ENCODE data around the gene CDKN2AIP.

The CDKN2AIP gene

DNA sequence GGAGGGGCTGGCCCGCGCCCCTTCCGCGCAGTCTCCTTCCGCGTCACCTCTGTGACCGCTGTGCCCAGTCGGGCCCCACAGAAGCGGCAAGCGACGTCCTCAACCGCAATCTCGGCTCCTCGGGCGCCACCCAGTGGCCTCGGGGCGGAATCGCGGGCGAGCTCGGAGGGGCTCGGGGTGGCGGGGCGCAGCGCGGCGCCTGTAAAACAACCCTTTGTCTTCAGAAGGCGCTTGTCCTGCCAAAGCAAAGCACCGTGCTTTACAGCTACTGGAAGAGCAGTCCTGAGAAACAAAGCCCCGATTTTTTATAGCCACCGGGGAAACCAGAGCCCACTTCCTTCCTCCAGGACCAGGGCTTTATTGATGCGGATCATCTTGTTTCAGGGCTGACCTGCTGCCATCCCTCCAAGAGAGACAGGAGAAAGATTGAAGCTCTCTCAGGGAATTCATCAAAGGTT lies 37.3 kb upstream of the CDKN2AIP start:
- TF ChIP-seq, protein P1, sequence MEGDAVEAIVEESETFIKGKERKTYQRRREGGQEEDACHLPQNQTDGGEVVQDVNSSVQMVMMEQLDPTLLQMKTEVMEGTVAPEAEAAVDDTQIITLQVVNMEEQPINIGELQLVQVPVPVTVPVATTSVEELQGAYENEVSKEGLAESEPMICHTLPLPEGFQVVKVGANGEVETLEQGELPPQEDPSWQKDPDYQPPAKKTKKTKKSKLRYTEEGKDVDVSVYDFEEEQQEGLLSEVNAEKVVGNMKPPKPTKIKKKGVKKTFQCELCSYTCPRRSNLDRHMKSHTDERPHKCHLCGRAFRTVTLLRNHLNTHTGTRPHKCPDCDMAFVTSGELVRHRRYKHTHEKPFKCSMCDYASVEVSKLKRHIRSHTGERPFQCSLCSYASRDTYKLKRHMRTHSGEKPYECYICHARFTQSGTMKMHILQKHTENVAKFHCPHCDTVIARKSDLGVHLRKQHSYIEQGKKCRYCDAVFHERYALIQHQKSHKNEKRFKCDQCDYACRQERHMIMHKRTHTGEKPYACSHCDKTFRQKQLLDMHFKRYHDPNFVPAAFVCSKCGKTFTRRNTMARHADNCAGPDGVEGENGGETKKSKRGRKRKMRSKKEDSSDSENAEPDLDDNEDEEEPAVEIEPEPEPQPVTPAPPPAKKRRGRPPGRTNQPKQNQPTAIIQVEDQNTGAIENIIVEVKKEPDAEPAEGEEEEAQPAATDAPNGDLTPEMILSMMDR (IDR thresholded peaks at IDR 0.05; ENCODE audit: low read depth, low read length): peak; percentile 86
- peak overlapping the region; percentile 65 for H3K4me3 ChIP-seq (ENCODE audit: low read depth, low read length)

DNA sequence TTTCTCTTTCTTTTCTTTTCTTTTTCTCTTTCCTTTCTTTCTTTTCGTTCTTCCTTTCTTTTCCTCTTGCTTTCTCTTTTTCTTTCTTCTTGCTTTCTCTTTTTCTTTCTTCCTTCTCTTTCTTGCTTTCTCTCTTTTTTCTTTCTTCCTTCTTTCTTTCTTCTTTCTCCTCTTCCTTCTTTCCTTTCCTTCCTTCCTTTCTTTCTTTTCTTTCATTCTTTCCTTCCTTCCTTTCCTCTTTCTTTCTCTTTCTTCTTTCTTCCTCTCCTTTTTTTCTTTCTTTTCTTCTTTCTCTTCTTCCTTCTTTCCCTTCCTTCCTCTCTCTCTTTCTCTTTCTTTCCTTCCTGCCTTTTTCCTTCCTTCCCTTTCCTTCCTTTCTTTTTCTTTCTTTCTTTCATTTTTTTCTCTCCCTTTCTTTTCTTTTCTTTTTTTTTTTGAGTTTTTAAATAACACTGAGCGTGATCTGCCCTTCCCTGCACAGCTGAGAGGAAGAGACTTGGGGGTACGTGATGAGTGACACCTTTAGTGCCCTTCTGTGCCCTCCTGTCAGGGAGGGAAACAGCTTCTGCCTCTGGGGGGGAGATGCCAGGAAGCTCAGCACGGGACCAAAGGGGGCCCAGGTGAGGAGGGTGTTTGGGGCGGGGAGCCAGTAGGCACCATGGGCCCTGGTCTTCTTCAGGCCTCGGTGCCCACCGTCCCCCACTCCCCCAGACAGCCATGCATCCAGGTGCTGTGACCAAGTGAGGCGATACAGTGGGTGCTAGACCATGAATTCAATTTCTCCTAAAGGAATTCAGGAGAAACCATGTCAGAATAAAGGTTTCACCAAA lies 36.6 kb upstream of the CDKN2AIP start:
- TF ChIP-seq, protein P1 (IDR thresholded peaks at IDR 0.05; ENCODE audit: low read depth, low read length): no peak
- H3K4me3 ChIP-seq (ENCODE audit: low read depth, low read length): peak overlapping the region; percentile 65

DNA sequence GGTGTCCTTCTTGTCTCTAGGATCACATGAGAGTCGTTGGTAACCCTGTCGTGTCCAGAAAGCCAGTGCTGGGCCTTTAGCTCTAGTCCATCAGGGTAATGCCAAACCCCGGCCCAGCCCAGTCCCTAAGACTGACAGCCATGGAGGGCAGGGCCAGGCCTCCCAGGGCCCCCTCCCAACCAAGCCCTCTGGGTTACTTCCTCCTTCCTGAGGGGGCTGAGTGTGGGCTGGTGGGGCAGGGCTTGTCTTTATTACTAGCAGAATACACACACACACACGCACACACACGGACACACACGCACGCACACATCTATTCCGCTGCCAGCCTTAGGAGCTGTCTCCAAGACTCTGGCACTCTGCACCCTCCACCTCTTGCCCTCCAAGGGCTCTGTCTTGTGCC lies 35.6 kb upstream of the CDKN2AIP start:
- TF ChIP-seq, protein P1 (IDR thresholded peaks at IDR 0.05; ENCODE audit: low read depth, low read length): no peak
- H3K4me3 ChIP-seq (ENCODE audit: low read depth, low read length): no peak overlapping the region

DNA sequence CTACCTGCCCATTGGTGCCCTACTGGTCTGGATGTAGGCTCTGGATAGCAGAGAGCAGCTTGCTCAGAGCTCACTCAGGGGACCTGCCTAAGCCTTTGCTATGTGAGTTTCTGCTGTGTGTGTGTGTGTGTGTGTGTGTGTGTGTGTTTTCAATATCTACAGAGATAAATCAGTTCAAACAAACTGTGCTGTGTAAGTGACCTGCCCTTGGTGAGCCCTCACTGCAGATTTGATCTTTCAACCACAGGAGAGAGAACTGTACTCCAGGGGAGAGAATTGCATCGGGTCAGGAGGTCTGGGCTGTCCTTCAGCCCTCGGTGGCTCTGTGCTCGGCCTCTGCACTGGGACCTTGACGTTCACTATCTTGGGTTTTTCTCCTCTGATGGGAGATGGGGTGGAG lies 35.0 kb upstream of the CDKN2AIP start:
- TF ChIP-seq, protein P1 (IDR thresholded peaks at IDR 0.05; ENCODE audit: low read depth, low read length): no peak
- no peak overlapping the region for H3K4me3 ChIP-seq (ENCODE audit: low read depth, low read length)

DNA sequence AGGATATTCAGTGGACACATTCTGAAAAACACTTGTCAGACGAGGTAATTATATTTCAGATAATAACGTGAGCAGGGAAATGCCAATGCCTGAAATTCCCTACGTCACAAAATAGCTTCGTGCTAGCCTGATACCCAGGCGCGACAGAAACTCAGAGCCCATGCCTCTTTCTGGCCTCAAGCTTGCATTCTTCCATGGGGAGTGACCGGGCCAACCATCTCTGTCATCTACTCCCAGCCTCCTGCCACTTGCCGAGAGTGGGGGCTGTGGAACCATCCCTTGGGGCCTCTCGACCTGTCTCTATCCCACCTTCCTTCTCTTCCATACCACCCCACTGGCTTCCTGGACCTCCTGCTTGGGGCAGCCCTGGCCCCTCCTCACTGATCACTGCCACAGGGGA lies 34.5 kb upstream of the CDKN2AIP start:
- TF ChIP-seq, protein P1 (IDR thresholded peaks at IDR 0.05; ENCODE audit: low read depth, low read length): no peak
- H3K4me3 ChIP-seq (ENCODE audit: low read depth, low read length): no peak overlapping the region

DNA sequence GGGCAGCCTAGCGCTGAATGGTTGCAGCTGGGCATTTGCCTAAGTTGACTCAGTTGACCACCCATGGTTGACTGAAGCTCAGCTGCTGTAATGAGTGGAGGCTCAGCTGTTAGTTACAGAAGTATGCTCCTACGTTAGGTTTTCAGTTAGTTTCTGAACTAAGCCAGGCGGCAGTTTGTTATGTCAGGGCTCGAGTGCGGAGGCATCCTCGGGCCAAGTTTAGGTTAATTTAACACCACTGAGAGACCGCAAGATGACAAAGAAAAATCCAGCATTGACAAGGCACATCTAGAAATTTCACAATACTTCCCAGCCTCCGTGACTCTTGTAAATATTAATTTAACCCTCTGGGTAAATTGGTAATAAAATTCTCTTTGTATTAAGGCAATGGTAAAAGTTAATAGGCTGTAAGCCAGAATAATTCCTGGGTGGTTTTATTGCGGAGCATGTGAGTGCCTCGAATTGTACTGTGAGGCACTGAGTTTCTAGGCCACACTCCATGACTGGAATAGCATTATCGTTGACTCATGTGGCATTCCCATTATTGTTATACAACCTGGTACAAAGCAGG lies 33.1 kb upstream of the CDKN2AIP start:
- H3K4me3 ChIP-seq (ENCODE audit: low read depth, low read length): no peak overlapping the region
- TF ChIP-seq, protein P1 (IDR thresholded peaks at IDR 0.05; ENCODE audit: low read depth, low read length): no peak

DNA sequence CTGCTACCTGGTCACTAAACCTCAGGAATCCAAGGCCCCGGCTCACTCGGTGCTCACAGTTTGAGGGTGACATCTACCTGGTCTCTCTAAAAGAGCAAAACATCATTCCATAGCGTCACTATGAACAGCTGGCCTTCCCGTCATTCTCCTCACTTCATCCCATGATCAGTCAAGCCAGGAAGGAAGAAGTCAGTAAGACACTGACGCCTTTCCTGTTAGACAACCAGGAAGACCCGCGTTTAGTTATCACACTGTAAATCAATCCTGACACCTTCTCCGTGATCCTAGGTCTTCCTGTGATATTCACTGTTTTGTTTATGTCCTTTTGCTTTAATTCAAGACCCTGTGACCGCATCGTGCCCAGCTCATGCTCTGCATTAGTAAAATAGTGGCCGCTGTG lies 31.6 kb upstream of the CDKN2AIP start:
- TF ChIP-seq, protein P1 (IDR thresholded peaks at IDR 0.05; ENCODE audit: low read depth, low read length): no peak
- H3K4me3 ChIP-seq (ENCODE audit: low read depth, low read length): no peak overlapping the region
